B cell (primary cell): ENCODE data around the gene KRT33B. TPM values are rescaled to one million over a fixed set of nuclear protein-coding genes. Genes with fewer than 3 reads are reported as not detected.

Experiments
- ATAC-seq: fragments of 200-7000 bp; cut with Tn5 transposase; one replicate; pipeline ENCODE4 v1.10.0; 2021; ENCODE audit warnings: low read depth, mild to moderate bottlenecking, moderate number of reproducible peaks, moderate library complexity
- CTCF ChIA-PET: fragments of 350-600 bp; sonication (Branson Sonifier 250); formaldehyde crosslinking; loops from one replicate; lab custom pipeline; 2021; ENCODE audit warnings: antibody characterized with exemption, inconsistent platforms; lab: Charles Lee
- POLR2A ChIA-PET: fragments of 350-600 bp; sonication (Branson Sonifier 250); formaldehyde crosslinking; loops from one replicate; lab custom pipeline; 2021; ENCODE audit warnings: antibody characterized with exemption; lab: Charles Lee
- DNase-seq: peaks from one replicate; pipeline ENCODE4 v3.0.0; 2013
- H2AFZ ChIP-seq: 2 replicates; pipeline ENCODE4 v1.6.1; 2012; ENCODE audit warnings: mild to moderate bottlenecking, low read depth, low read length; ENCODE audit not compliant: insufficient read depth, poor library complexity, severe bottlenecking
- H3K27ac ChIP-seq, 2 donors: 1 replicate in 1 of 2; 2 replicates in 1 of 2; pipeline ENCODE4 v1.5.1; 2012 to 2013; ENCODE audit warnings: low read length in 2 of 2, mild to moderate bottlenecking in 2 of 2, moderate library complexity in 1 of 2
- H3K27me3 ChIP-seq, 4 experiments: fragments of 200-600 bp in 1 of 4; sonication (generic) in 1 of 4; replicated peaks in 1 of 4; 1 replicate in 2 of 4; 2 replicates in 2 of 4; pipeline versions ENCODE4 v1.6.1 to v1.7.0; 2013 to 2016; ENCODE audit warnings: low read length in 3 of 4, mild to moderate bottlenecking in 2 of 4, mixed read lengths in 1 of 4, moderate library complexity in 1 of 4; ENCODE audit not compliant: insufficient read depth in 4 of 4, control insufficient read depth in 3 of 4; ENCODE audit errors: control extremely low read depth in 1 of 4
- H3K36me3 ChIP-seq, 2 experiments: replicated peaks in 1 of 2; 1 replicate in 1 of 2; 2 replicates in 1 of 2; pipeline versions ENCODE4 v1.6.1 to v1.7.1; 2013; ENCODE audit warnings: low read length in 1 of 2; ENCODE audit not compliant: insufficient read depth in 2 of 2, control insufficient read depth in 1 of 2; ENCODE audit errors: control extremely low read depth in 1 of 2, extremely low read depth in 1 of 2
- H3K4me1 ChIP-seq, 2 donors: fragments of 200-600 bp in 1 of 2; sonication (generic) in 1 of 2; 1 replicate in 1 of 2; 2 replicates in 1 of 2; pipeline versions ENCODE4 v1.5.1 to v1.6.1; 2013 to 2017; ENCODE audit warnings: low read length in 2 of 2; ENCODE audit not compliant: control insufficient read depth in 2 of 2, insufficient read depth in 2 of 2
- H3K4me2 ChIP-seq: replicated peaks from 2 replicates; pipeline ENCODE3; 2012; ENCODE audit warnings: mild to moderate bottlenecking, low read depth, low read length; ENCODE audit not compliant: poor library complexity, severe bottlenecking
- H3K4me3 ChIP-seq, 5 experiments: fragments of 200-600 bp in 1 of 5; sonication (generic) in 1 of 5; 1 replicate in 3 of 5; 2 replicates in 2 of 5; pipeline versions ENCODE4 v1.5.1 to v1.7.0; 2011 to 2016; ENCODE audit warnings: low read length in 4 of 5, mild to moderate bottlenecking in 4 of 5, low read depth in 2 of 5, control low read depth in 1 of 5, moderate library complexity in 1 of 5; ENCODE audit not compliant: insufficient read depth in 1 of 5; ENCODE audit errors: control extremely low read depth in 1 of 5, extremely low read depth in 1 of 5
- H3K79me2 ChIP-seq: fragments of 200-600 bp; sonication (generic); one replicate; pipeline ENCODE4 v1.6.0; 2016; ENCODE audit warnings: low read length; ENCODE audit not compliant: control insufficient read depth, insufficient read depth
- H3K9ac ChIP-seq: fragments of 200-600 bp; sonication (generic); 2 replicates; pipeline ENCODE4 v1.6.1; 2017; ENCODE audit warnings: mild to moderate bottlenecking, low read length, moderate library complexity
- H3K9me3 ChIP-seq, 3 donors: one replicate each; pipeline versions ENCODE4 v1.6.1 to v1.7.1; 2013; ENCODE audit warnings: low read length in 2 of 3; ENCODE audit not compliant: control insufficient read depth in 2 of 3, insufficient read depth in 1 of 3; ENCODE audit errors: control extremely low read depth in 1 of 3
- H4K20me1 ChIP-seq: 2 replicates; pipeline ENCODE4 v1.6.0; 2012; ENCODE audit warnings: mild to moderate bottlenecking, low read length; ENCODE audit not compliant: insufficient read depth, control insufficient read depth, poor library complexity, severe bottlenecking
- H3K27ac Mint-ChIP-seq: one replicate; pipeline ENCODE4 v1.8.0; 2021; ENCODE audit warnings: mixed read lengths
- H3K27me3 Mint-ChIP-seq: one replicate; pipeline ENCODE4 v1.8.0; 2021; ENCODE audit warnings: mixed read lengths
- H3K4me1 Mint-ChIP-seq: one replicate; pipeline ENCODE4 v1.8.0; 2021; ENCODE audit warnings: mixed read lengths
- H3K4me3 Mint-ChIP-seq: one replicate; pipeline ENCODE4 v1.8.0; 2021; ENCODE audit warnings: mixed read lengths
- H3K9me3 Mint-ChIP-seq: one replicate; pipeline ENCODE4 v1.8.0; 2022; ENCODE audit warnings: mixed read lengths; ENCODE audit not compliant: insufficient read depth
- EZH2 ChIP-seq: IDR thresholded peaks from 2 replicates; pipeline ENCODE4 v1.6.1; 2012; ENCODE audit warnings: borderline replicate concordance, low read depth, mild to moderate bottlenecking, moderate library complexity, low read length; ENCODE audit not compliant: insufficient read depth, poor library complexity, severe bottlenecking
- WGBS: methylation state at CpG from one replicate; pipeline ENCODE4 v1.1.5; 2013; ENCODE audit warnings: missing lambda C conversion rate; ENCODE audit not compliant: insufficient coverage; 5-methylcytosine and 5-hydroxymethylcytosine counted together
- intact Hi-C: fragments of 100-400 bp; cut with micrococcal nuclease; formaldehyde crosslinking; loops from one replicate; pipeline ENCODE4 v1.10.0; 2022
- polyA plus RNA-seq: library from polyadenylated mRNA; depleted of rRNA; stranded (reverse); fragments of >200 nt; gene quantifications from 2 replicates; pipeline ENCODE4 v1.2.3, GENCODE V29; 2012
- total RNA-seq, 2 donors: library from RNA; stranded (reverse); fragments of 120-200 nt in 1 of 2; gene quantifications; 1 replicate in 1 of 2; 2 replicates in 1 of 2; pipeline versions ENCODE4 v1.2.3 to v1.2.4, GENCODE V29; 2013 to 2022
- TF ChIP-seq, protein P1 (sequence below): fragments of 200-600 bp; IDR thresholded peaks from one replicate; pipeline ENCODE4 v1.8.0; 2022; ENCODE audit warnings: antibody characterized with exemption, mild to moderate bottlenecking

KRT33B gene
- total and polyA plus RNA-seq, 2 donors (not counting 1 experiment from before 2014, with no cell fraction given): not detected

DNA sequence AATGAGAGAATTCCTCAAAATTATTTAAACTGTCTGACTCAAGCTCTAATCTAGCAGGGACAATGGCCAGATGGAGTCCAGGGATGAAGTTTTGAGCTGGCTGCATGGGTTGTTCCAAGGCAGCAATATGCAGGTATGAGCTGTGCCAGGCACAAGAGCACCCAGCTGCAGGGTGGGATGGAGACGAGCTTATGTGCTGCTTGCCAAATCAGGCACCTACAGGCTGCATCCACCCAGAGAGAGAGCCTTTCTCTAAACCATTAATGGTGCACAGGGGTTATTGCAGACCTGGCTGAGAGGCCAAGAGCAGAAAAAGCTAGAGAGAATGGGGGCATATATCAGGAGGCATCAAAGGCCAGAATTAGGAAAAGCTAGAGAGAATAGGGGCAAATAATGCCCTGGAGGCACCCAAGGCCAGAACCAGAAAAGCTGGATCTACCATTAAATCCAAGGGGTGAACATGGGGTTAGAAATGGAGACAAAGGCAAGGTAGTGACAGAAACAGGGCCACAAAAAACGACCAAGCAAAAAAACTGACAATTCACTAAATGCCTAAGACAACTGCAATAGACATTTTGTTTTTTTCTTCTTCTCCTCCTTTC is 29.9 kb downstream of the KRT33B start:
- POLR2A ChIA-PET: no interaction called here
- no peak for ATAC-seq
- Histone ChIP-seq H3K9me3 (peaks cover 0 to 10% (median 0%) of the 10 kb centered on the region in 3 donors), H3K9ac (no peak overlapping the region), H3K4me2 (no peak overlapping the region), H3K27ac (no peak overlapping the region), H2AFZ (no peak overlapping the region), H3K79me2 (no peaks in the 10 kb centered on the region), H3K27me3 (peaks cover 0 to 11% (median 0%) of the 10 kb centered on the region in 4 experiments), H3K4me1 (peaks cover 0 to 11% of the 10 kb centered on the region in 2 donors), H3K36me3 (no peaks in the 10 kb centered on the region), H3K4me3 (no peak overlapping the region), H4K20me1 (no peaks in the 10 kb centered on the region)
- H3K4me1 Mint-ChIP-seq: peaks cover 4% of the 10 kb centered on the region
- intact Hi-C loops: no loop called here
- H3K27me3 Mint-ChIP-seq: peaks cover 16% of the 10 kb centered on the region
- WGBS: 75% methylated on average over 2 of the region's 2 CpGs
- H3K27ac Mint-ChIP-seq: no peak overlapping the region
- no peak for TF ChIP-seq EZH2
- H3K4me3 Mint-ChIP-seq: no peak overlapping the region
- no peak for DNase-seq
- H3K9me3 Mint-ChIP-seq: peaks cover 6% of the 10 kb centered on the region
- CTCF ChIA-PET: interaction anchor here (1.5 kb wide), 1 partner anchor 11 kb away, joined by 6 read pairs; no protein-coding TSS in a partner anchor

DNA sequence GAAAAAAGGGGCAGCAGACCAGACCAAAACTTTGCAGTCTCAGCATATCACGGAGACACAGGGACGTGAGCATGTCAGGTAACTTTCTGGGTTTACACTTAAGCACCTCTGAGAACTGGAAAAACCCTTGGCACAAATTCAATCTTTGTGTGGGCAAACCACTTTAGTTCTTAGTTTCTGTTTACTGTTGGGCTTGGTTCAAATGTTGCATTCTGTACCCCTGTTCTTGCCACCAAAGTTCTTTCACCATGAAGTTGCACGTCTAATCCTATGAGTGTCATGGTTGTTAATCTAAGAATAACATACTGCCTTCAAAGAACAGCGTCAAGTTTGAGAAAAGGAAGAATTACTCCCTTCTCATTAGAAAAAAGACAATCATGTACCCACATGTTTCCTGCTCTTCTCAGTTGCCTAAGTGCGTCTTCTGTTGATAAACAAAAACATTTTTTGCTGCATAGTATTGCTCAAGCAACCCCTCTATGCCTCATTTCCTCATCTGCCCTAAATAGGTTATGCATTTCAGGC is 30.6 kb downstream of the KRT33B start:
- POLR2A ChIA-PET: no interaction called here
- H3K4me1 ChIP-seq: peaks cover 0 to 13% of the 10 kb centered on the region in 2 donors

More for the DNA sequence above, 30.6 kb downstream of the KRT33B start:
- no peaks in the 10 kb centered on the region for H3K79me2 ChIP-seq
- no peak overlapping the region for H2AFZ ChIP-seq
- no peaks in the 10 kb centered on the region for H3K36me3 ChIP-seq
- Mint-ChIP-seq H3K4me3 (no peak overlapping the region), H3K27me3 (peaks cover 16% of the 10 kb centered on the region), H3K27ac (peak overlapping the region; percentile 11), H3K4me1 (peaks cover 8% of the 10 kb centered on the region), H3K9me3 (peaks cover 6% of the 10 kb centered on the region)
- H3K4me2 ChIP-seq: no peak overlapping the region
- intact Hi-C loops: no loop called here
- peaks cover 0 to 11% (median 0%) of the 10 kb centered on the region in 4 experiments for H3K27me3 ChIP-seq
- H3K4me3 ChIP-seq: no peak overlapping the region
- DNase-seq: no peak
- H3K9ac ChIP-seq: no peak overlapping the region
- no peak overlapping the region for H3K27ac ChIP-seq
- ATAC-seq: no peak
- CTCF ChIA-PET: interaction anchor here (1.5 kb wide), 1 partner anchor 10 kb away, joined by 6 read pairs; no protein-coding TSS in a partner anchor
- H3K9me3 ChIP-seq: peaks cover 0 to 10% (median 0%) of the 10 kb centered on the region in 3 donors
- TF ChIP-seq, protein P1, sequence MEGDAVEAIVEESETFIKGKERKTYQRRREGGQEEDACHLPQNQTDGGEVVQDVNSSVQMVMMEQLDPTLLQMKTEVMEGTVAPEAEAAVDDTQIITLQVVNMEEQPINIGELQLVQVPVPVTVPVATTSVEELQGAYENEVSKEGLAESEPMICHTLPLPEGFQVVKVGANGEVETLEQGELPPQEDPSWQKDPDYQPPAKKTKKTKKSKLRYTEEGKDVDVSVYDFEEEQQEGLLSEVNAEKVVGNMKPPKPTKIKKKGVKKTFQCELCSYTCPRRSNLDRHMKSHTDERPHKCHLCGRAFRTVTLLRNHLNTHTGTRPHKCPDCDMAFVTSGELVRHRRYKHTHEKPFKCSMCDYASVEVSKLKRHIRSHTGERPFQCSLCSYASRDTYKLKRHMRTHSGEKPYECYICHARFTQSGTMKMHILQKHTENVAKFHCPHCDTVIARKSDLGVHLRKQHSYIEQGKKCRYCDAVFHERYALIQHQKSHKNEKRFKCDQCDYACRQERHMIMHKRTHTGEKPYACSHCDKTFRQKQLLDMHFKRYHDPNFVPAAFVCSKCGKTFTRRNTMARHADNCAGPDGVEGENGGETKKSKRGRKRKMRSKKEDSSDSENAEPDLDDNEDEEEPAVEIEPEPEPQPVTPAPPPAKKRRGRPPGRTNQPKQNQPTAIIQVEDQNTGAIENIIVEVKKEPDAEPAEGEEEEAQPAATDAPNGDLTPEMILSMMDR: no peak
- no peak for TF ChIP-seq EZH2
- WGBS: 26% methylated on average over 3 of the region's 5 CpGs
- no peaks in the 10 kb centered on the region for H4K20me1 ChIP-seq
